Aorta (tissue), 5 donors: ENCODE data around the gene NGF. TPM values are rescaled to one million over a fixed set of nuclear protein-coding genes. Genes with fewer than 3 reads are reported as not detected.

Experiments used
- ATAC-seq: fragments of 200-7000 bp; cut with Tn5 transposase; one replicate; pipeline ENCODE4 v1.9.1; 2022; ENCODE audit warnings: moderate library complexity; ENCODE audit not compliant: low FRiP score
- DNase-seq, 2 donors: peaks; one replicate each; pipeline ENCODE4 v3.0.0-alpha.2; 2020
- H3K27ac ChIP-seq, 2 donors: one replicate each; pipeline ENCODE4 v1.5.1; 2013; ENCODE audit warnings: low read length in 2 of 2, mild to moderate bottlenecking in 2 of 2, moderate library complexity in 2 of 2, control low read depth in 1 of 2, inconsistent platforms in 1 of 2, low read depth in 1 of 2
- H3K27me3 ChIP-seq, 2 donors: one replicate each; pipeline ENCODE4 v1.6.1; 2013; ENCODE audit warnings: control low read depth in 1 of 2, low read length in 1 of 2, mild to moderate bottlenecking in 1 of 2, moderate library complexity in 1 of 2; ENCODE audit not compliant: insufficient read depth in 2 of 2, control insufficient read depth in 1 of 2
- H3K36me3 ChIP-seq, 2 donors: one replicate each; pipeline ENCODE4 v1.6.1; 2013; ENCODE audit warnings: control low read depth in 1 of 2, low read length in 1 of 2, mild to moderate bottlenecking in 1 of 2; ENCODE audit not compliant: insufficient read depth in 2 of 2, control insufficient read depth in 1 of 2
- H3K4me1 ChIP-seq, 2 donors: one replicate each; pipeline ENCODE4 v1.6.1; 2013; ENCODE audit warnings: low read length in 2 of 2, control low read depth in 1 of 2, mild to moderate bottlenecking in 1 of 2, moderate library complexity in 1 of 2; ENCODE audit not compliant: insufficient read depth in 2 of 2, control insufficient read depth in 1 of 2
- H3K4me3 ChIP-seq, 2 donors: one replicate each; pipeline ENCODE4 v1.5.1; 2013; ENCODE audit warnings: low read length in 2 of 2, control low read depth in 1 of 2, mild to moderate bottlenecking in 1 of 2
- H3K9me3 ChIP-seq: one replicate; pipeline ENCODE4 v1.6.1; 2013; ENCODE audit warnings: mild to moderate bottlenecking, low read length; ENCODE audit not compliant: control insufficient read depth
- WGBS, 2 donors: extraction: QIAGEN DNeasy Blood & Tissue Kit; methylation state at CpG; one replicate each; pipeline ENCODE4 v1.1.7; 2013; 5-methylcytosine and 5-hydroxymethylcytosine counted together
- intact Hi-C, 2 donors: fragments of 100-400 bp; cut with DNase I; formaldehyde crosslinking; loops; one replicate each; pipeline versions ENCODE4 v1.14.2 to v1.15.0; 2022
- polyA plus RNA-seq, 2 donors: library from polyadenylated mRNA; stranded (reverse); fragments of 200-250 nt; gene quantifications; one replicate each; pipeline ENCODE4 v1.2.3, GENCODE V29; 2013
- total RNA-seq, 2 donors: library from RNA; stranded (reverse); fragmentation: NEBNext Ultra II Directional; extraction: Animal tissue kit (Norgen Biotek cat#: 25700); gene quantifications; one replicate each; pipeline ENCODE4 v1.2.1, GENCODE V29; 2021
- donor health status: healthy with polysubstance abuse.
- donor health status: Bipolar disorder and iron deficiency.
- donor health status: DM: no; HTN: no; CAD: no.
- donor health status: DM: no; HTN: no; CAD: no.
- donor health status: DM: yes; HTN: yes; CAD: no.

NGF gene
- total and polyA plus RNA-seq, 4 donors: 10.2 to 39.7 (median 15.6) TPM

DNA sequence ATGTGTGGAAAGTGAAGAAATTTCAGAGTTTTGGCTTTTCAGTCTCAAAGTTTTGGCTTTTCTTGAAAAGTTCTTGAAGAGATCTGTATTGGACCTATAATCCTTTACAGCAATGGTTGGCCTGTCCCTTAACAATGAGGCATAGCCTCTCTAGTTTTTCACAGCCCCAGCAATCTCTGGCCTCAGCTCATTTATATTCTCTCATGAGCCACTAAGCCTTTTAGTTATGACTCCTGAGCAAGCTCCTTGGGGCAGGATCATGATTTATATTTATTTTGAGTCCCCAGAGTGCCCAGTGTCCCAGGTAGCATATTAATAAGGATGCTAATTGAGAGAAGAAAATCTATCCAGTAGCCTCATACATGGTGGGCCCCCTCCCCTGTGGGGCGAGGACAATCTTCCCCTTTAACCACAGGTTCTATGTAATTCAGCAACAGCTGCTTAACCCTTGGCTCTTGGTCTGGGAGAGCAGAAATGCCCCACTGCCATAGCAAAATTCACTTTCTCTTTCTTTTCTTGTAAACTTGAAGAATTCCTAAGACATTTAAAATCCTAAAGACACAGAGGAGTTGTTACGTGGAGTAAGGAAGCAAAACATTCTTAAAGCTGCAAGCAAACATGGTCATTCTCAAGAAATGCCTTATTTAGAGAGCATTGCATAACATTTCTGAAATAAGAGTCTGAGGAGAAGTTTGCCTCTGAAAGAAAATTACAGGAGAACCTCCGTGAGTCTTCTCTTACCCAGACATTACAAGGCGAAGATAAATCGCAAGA lies 6.3 kb downstream of the NGF start:
- peaks cover 10 to 13% of the 10 kb centered on the region in 2 donors for H3K4me1 ChIP-seq
- no peaks in the 10 kb centered on the region for H3K36me3 ChIP-seq
- no peak for DNase-seq
- peak; percentile 40 for ATAC-seq
- no peak overlapping the region for H3K4me3 ChIP-seq
- WGBS, 2 donors: 39 to 41% methylated on average over 5 of the region's 5 CpGs
- no peaks in the 10 kb centered on the region for H3K9me3 ChIP-seq
- no peaks in the 10 kb centered on the region for H3K27me3 ChIP-seq
- intact Hi-C loops: loop anchor here (2.0 to 5.0 kb wide), 4 partner anchors 17 to 194 kb away; no protein-coding TSS in a partner anchor
- H3K27ac ChIP-seq: peak overlapping the region; percentile 82 to 93

DNA sequence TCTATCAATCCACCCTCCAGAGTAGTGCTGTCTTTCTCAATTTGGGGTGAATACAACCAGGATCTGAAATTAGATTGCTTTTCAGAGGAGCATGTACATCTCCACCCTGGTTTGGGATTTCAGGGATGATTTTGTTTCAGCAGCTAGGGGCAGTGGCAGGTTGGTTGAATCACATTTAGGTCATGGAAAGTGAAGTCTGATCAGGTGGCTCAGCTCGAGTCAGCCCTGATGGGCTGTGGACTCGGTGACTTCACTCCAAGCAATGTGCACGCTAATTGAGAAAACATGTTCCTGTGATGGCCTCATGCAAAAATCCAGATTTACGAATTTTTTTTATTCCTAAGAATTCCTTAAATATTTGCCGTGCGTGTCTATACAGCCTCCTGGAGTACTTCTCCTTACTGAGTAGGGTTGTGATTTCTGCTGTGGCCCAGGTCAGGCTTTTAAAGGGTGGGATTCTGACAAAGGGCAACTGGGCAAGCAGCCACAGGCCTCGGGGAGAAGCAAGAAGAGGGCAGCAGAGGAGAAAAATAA lies 7.5 kb downstream of the NGF start:
- DNase-seq (peak in 1 of 2 donors; percentile 73), ATAC-seq (no peak)
- Histone ChIP-seq H3K4me1 (peaks cover 10 to 13% of the 10 kb centered on the region in 2 donors), H3K9me3 (no peaks in the 10 kb centered on the region), H3K27ac (peak overlapping the region; percentile 59 to 90), H3K27me3 (no peaks in the 10 kb centered on the region), H3K4me3 (no peak overlapping the region), H3K36me3 (no peaks in the 10 kb centered on the region)
- WGBS, 2 donors: 2 to 9% methylated on average over 7 of the region's 7 CpGs
- intact Hi-C loops: loop anchor here (2.0 to 5.0 kb wide), 4 partner anchors 16 to 193 kb away; no protein-coding TSS in a partner anchor

DNA sequence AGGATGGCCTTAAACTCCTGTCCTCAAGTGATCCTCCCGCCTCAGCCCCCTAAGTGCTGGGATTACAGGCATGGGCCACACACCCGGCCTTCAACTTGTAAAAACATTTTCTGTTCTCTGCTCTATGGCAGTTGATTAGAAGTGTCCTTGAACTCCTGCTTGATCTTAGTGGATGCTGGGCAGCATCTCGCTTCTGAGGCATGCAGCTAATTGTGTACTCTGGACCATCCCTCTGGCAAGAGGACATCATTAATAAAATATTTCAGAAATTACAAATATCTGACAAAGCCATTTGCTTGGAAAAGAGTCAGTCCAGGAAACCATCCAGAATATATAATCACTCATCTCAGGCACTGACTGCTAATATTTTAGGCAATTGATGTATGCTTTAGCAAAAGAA lies 8.1 kb downstream of the NGF start:
- Histone ChIP-seq H3K4me1 (peaks cover 6 to 13% of the 10 kb centered on the region in 2 donors), H3K9me3 (no peaks in the 10 kb centered on the region), H3K36me3 (no peaks in the 10 kb centered on the region), H3K4me3 (no peak overlapping the region), H3K27me3 (no peaks in the 10 kb centered on the region), H3K27ac (peak overlapping the region in 1 of 2 donors; percentile 48)
- ATAC-seq (no peak), DNase-seq (no peak)
- intact Hi-C loops: loop anchor here (2.0 to 5.0 kb wide), 5 partner anchors 15 to 193 kb away; no protein-coding TSS in a partner anchor
- WGBS, 2 donors: 31 to 33% methylated on average over 3 of the region's 3 CpGs

DNA sequence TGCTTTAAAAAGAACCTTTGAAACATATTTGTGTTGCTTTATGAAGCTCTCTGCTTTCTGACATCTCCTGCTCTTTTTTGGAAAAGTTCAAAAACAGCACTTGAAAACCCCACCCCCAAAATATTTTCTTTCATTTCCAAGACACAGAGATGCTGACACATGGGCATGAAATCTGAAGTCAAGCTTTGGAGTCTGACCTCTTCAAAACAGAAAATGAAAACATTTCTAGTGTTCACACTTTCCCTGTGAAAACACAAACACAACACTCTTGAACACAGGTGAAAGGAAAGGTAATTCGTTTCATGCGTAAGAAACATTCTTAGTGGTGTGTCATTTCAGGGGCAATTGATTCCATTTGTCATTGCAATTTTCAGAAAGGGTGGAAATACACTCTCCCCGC lies 10.8 kb downstream of the NGF start:
- Histone ChIP-seq H3K4me1 (peaks cover 0 to 16% of the 10 kb centered on the region in 2 donors), H3K27me3 (no peaks in the 10 kb centered on the region), H3K36me3 (no peaks in the 10 kb centered on the region), H3K27ac (no peak overlapping the region), H3K4me3 (no peak overlapping the region), H3K9me3 (no peaks in the 10 kb centered on the region)
- intact Hi-C loops: loop anchor here in 1 of 2 donors (5.0 kb wide), 1 partner anchor 145 kb away; no protein-coding TSS in a partner anchor
- WGBS, 2 donors: 95% methylated on average over 3 of the region's 3 CpGs
- DNase-seq (no peak), ATAC-seq (no peak)

DNA sequence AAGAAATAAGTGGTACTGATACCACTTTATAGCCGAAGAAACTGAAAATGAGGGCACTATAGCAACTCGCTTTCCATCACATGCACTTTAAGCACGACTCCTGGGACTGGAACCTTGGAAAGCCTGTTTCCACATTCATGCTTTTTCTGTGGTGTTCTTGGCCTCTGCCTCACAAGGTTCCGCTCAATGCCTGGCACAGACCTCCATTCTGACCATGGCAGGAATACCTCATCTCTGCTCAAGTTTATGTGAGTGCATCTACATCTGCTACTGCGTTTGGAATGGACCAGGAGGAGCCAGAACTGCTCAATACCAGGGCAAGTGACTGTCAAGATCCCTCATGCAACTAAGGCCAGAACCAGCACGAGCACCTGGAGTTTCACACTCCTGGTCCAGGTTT lies 11.6 kb downstream of the NGF start:
- no peak overlapping the region for H3K4me3 ChIP-seq
- no peaks in the 10 kb centered on the region for H3K27me3 ChIP-seq
- DNase-seq: peak in 1 of 2 donors; percentile 62
- intact Hi-C loops: loop anchor here in 1 of 2 donors (5.0 kb wide), 1 partner anchor 144 kb away; no protein-coding TSS in a partner anchor
- no peak for ATAC-seq
- H3K9me3 ChIP-seq: no peaks in the 10 kb centered on the region
- H3K36me3 ChIP-seq: no peaks in the 10 kb centered on the region
- WGBS, 2 donors: 36 to 51% methylated on average over 6 of the region's 6 CpGs
- peaks cover 0 to 16% of the 10 kb centered on the region in 2 donors for H3K4me1 ChIP-seq
- peak overlapping the region in 1 of 2 donors; percentile 4 for H3K27ac ChIP-seq

DNA sequence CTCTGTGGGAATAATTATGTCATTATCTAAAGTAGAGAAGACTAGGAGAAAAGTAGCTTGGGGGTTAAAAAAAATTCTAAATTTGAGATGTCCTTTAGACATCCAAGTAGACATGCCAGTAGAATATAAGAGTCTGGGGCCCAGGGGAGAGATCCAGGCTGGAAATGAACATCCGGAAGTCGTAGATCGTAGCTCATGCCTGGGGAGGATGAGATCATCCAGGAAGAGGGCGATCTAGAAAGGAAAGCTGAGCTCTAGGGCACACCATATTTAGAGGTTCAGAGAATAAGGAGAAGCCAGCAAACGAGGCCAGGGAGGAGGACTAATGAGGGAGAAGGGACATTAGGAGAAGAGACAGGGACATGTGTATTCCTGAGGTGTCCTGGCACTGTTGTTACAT lies 12.2 kb downstream of the NGF start:
- no peaks in the 10 kb centered on the region for H3K27me3 ChIP-seq
- H3K4me1 ChIP-seq: peaks cover 0 to 11% of the 10 kb centered on the region in 2 donors
- ATAC-seq (peak; percentile 25), DNase-seq (no peak)
- H3K9me3 ChIP-seq: no peaks in the 10 kb centered on the region
- no peaks in the 10 kb centered on the region for H3K36me3 ChIP-seq
- intact Hi-C loops: loop anchor here in 1 of 2 donors (5.0 kb wide), 1 partner anchor 144 kb away; no protein-coding TSS in a partner anchor
- WGBS, 2 donors: 18 to 38% methylated on average over 5 of the region's 5 CpGs
- H3K4me3 ChIP-seq: no peak overlapping the region
- H3K27ac ChIP-seq: no peak overlapping the region

DNA sequence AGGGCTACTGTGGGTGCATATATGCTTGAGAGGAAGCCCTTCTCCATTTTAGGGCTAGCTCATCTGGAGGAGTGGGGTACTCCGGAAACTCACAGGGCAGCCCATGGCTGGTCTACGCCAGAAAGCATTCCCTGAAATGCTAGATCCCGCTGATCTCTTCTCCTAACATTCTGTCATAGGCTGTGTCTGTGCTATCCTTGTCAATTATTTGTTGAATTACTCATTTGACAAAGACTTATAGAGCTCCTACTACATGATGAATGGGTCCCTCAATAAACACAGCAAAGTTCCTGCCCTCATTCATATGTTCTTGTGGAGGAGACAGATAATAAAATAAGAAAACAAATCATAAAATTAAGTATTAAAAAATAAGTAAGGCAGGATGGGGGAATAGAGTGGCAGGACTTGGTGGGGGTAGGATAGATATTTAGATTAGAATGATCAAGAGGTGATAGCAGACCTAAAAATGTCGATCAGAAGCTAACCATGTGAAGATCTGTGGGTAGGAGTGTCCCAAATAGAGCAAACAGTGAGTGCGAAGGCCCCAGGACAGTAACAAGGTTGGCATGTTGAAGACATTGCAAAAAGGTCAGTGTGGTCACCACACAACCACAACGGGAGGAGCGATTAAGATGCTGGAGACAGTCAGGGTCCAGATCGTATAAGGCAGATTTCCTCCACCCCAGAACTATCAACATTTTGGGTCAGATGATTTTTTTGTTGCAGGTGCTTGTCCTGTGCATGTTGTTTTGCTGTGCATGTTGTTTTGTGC lies 13.2 kb downstream of the NGF start:
- WGBS, 2 donors: 96 to 97% methylated on average over 8 of the region's 8 CpGs
- intact Hi-C loops: loop anchor here in 1 of 2 donors (5.0 kb wide), 1 partner anchor 143 kb away; no protein-coding TSS in a partner anchor
- H3K27ac ChIP-seq: no peak overlapping the region

DNA sequence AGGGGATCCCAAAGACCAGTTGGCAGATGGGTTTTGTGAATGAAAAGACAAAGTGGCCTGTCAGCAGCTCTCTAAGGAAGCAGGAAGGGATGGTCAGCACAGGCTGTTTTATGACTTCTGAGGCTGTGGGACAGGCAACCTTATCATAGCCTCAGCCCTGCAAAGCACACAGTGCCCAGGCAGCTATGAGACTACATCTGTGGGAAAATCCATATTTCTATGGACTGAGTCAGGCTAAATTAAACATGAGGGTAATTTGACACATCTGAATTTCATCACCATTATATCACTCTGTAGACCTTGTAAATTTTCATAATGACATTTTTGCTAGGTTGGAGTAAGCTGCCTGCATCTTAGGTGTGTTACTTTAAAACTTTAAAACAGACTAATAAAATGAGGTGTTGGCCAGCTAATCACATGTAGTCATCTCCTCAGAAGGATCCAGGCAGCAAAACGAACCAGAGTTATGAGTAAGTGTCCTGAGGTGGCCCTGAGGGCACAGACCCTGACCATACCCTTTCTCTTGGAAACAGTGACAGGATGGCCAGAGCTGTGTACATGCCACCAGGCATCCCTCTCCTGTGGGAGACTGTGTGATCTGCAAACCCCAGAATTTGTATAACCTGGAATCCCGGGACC lies 14.6 kb downstream of the NGF start:
- no peak for DNase-seq
- no peak for ATAC-seq
- Histone ChIP-seq H3K4me1 (peaks cover 0 to 3% of the 10 kb centered on the region in 2 donors), H3K36me3 (no peaks in the 10 kb centered on the region), H3K27ac (no peak overlapping the region), H3K9me3 (no peaks in the 10 kb centered on the region), H3K27me3 (no peaks in the 10 kb centered on the region), H3K4me3 (no peak overlapping the region)
- 49 to 52% methylated on average over 2 of the region's 2 CpGs for WGBS, 2 donors
- intact Hi-C loops: no loop called here

More for the DNA sequence above, 13.2 kb downstream of the NGF start:
- H3K9me3 ChIP-seq: no peaks in the 10 kb centered on the region
- no peaks in the 10 kb centered on the region for H3K36me3 ChIP-seq
- ATAC-seq (no peak), DNase-seq (no peak)
- H3K4me1 ChIP-seq: peaks cover 0 to 4% of the 10 kb centered on the region in 2 donors
- no peaks in the 10 kb centered on the region for H3K27me3 ChIP-seq
- H3K4me3 ChIP-seq: no peak overlapping the region
